ACC112 (cell line): Measurements from ENCODE around the gene CORIN.

Experiments used
- H2AFZ ChIP-seq: fragments of 200-600 bp; sonication (generic); one replicate; pipeline ENCODE4 v1.6.0; 2017; ENCODE audit warnings: antibody characterized with exemption, low read length; ENCODE audit not compliant: unreplicated experiment
- H3K27ac ChIP-seq: fragments of 200-600 bp; sonication (generic); 2 replicates; pipeline ENCODE4 v1.5.1; 2014; ENCODE audit warnings: low read depth, mild to moderate bottlenecking, antibody characterized with exemption, low read length, moderate library complexity
- H3K27me3 ChIP-seq: fragments of 200-600 bp; sonication (generic); 2 replicates; pipeline ENCODE4 v1.6.1; 2014; ENCODE audit warnings: mild to moderate bottlenecking, antibody characterized with exemption, low read length, moderate library complexity, mixed read lengths; ENCODE audit not compliant: insufficient read depth
- H3K36me3 ChIP-seq: fragments of 200-600 bp; sonication (generic); 2 replicates; pipeline ENCODE4 v1.6.1; 2016; ENCODE audit warnings: mild to moderate bottlenecking, antibody characterized with exemption, low read length, moderate library complexity, mixed read lengths; ENCODE audit not compliant: insufficient read depth
- H3K4me1 ChIP-seq: fragments of 200-600 bp; sonication (generic); one replicate; pipeline ENCODE4 v1.6.1; 2016; ENCODE audit warnings: low read length, mixed read lengths; ENCODE audit not compliant: insufficient read depth, unreplicated experiment, control insufficient read depth
- H3K4me3 ChIP-seq: fragments of 200-600 bp; sonication (generic); 2 replicates; pipeline ENCODE4 v1.5.1; 2014; ENCODE audit warnings: mild to moderate bottlenecking, low read depth, low read length
- H3K79me2 ChIP-seq: fragments of 200-600 bp; sonication (generic); one replicate; pipeline ENCODE4 v1.6.0; 2016; ENCODE audit warnings: low read length; ENCODE audit not compliant: control insufficient read depth, unreplicated experiment, insufficient read depth

CORIN gene

DNA sequence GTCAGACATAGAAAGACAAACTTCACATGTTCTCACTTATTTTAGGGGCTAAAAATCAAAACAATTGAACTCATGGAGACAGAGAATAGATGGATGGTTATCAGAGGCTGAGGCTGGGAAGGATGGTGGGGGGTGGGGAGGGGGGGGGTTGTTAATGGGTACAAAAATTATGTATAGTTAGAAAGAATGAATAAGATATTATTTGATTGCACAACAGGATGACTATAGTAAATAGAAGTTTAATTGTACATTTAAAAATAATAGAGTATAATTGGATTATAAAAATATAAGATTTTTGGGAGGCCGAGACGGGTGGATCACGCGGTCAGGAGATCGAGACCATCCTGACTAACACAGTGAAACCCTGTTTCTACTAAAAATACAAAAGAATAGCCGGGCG is 33.3 kb downstream of the CORIN start:
- Histone ChIP-seq H3K27me3 (no peaks in the 10 kb centered on the region), H3K4me3 (no peak overlapping the region), H2AFZ (no peak overlapping the region), H3K79me2 (no peaks in the 10 kb centered on the region), H3K36me3 (no peaks in the 10 kb centered on the region), H3K27ac (no peak overlapping the region), H3K4me1 (no peaks in the 10 kb centered on the region)

DNA sequence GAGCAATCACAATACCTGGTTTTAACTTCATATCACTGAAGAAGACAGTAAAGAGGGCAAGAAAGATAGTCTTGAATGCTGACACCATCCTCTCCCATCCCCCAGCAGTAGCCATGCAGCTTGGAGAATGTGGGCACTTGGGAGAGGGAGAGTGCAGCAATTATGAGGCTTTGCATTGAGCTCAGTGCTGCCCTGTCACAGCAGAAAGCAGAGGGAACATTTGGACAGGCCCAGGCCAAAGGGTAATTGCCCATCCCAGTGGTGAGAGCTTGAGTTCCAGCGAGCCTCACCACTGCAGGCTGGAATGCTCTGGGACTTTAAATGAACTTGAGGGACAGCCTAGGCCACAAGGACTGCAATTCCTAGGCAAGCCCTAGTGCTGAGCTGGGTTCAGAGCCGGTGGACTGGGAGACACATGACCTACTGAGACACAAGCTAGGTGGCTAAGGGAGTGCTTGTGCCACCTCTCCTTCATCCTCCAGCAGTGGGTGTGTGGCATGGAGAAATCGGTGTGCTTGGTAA is 36.3 kb downstream of the CORIN start:
- no peak overlapping the region for H3K4me3 ChIP-seq
- H3K36me3 ChIP-seq = no peaks in the 10 kb centered on the region
- no peak overlapping the region for H2AFZ ChIP-seq
- H3K27ac ChIP-seq = no peak overlapping the region
- no peaks in the 10 kb centered on the region for H3K27me3 ChIP-seq
- no peaks in the 10 kb centered on the region for H3K4me1 ChIP-seq
- no peaks in the 10 kb centered on the region for H3K79me2 ChIP-seq

DNA sequence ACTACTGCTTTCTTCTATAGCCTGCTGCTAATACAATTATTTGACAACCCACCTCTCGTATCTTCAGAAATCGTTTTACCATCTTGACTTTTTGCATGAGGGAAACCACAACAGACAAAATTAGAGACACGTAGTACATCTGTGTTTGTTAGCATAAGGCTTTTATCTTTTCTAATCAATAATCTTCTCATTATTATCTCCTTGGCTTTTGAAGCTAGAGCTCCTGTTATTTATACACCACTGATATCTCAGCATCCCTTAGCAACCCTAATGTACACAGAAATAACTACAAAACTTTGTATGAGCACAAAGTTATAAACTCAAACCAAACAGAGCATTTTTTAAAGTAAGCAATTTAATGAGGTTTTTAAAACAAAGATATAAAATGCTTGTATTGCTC is 39.7 kb downstream of the CORIN start:
- H3K4me1 ChIP-seq = no peaks in the 10 kb centered on the region
- peaks cover 6% of the 10 kb centered on the region; the same call in 1 of the 2 replicates for H3K27me3 ChIP-seq

DNA sequence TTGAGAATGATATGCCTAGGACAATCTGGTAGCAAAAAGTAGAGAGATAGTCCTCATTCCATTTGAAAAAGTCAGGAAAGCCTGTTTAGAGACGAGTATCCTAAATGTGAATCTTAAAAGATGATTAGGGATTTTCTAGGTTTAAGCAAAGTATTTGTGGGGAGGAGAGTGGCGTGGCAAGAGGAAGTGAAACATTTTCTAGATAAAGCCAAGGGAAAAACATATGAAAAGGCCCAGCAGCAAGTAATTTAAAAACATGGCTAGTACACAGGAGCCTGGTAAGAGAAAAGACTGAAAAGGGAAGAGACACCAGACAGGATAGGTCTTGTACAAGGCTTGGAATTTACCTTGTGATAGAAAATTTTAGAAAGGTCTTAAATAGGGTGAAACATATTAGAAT is 45.9 kb downstream of the CORIN start:
- H3K27ac ChIP-seq = no peak overlapping the region
- no peaks in the 10 kb centered on the region for H3K36me3 ChIP-seq
- peaks cover 6% of the 10 kb centered on the region; the same call in 1 of the 2 replicates for H3K27me3 ChIP-seq
- no peak overlapping the region for H3K4me3 ChIP-seq
- no peak overlapping the region for H2AFZ ChIP-seq
- H3K4me1 ChIP-seq = no peaks in the 10 kb centered on the region
- no peaks in the 10 kb centered on the region for H3K79me2 ChIP-seq

More for the DNA sequence above, 39.7 kb downstream of the CORIN start:
- Histone ChIP-seq H2AFZ (no peak overlapping the region), H3K4me3 (no peak overlapping the region), H3K36me3 (no peaks in the 10 kb centered on the region), H3K79me2 (no peaks in the 10 kb centered on the region), H3K27ac (no peak overlapping the region)

DNA sequence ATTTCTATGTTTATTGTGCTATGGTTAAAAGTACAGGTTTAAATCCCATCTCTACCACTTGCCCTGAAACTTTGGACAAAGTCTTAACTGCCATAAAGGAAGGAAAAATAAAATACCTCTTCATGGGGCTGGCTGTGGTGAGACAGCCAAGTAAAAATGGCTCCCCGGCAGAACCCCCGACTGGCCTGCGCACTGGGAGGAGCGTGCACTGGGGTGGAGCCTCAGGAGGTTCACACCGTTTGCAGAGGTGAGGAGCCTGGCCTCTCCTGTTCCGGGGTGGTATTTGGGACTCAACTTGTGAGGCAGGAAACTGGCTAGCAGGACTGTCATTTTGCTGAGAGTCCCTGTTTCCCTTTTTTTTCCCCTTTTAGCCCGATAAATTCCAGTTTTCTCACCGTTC is 47.8 kb downstream of the CORIN start:
- Histone ChIP-seq H3K27me3 (peaks cover 6% of the 10 kb centered on the region; the same call in 1 of the 2 replicates), H2AFZ (no peak overlapping the region), H3K27ac (no peak overlapping the region), H3K36me3 (no peaks in the 10 kb centered on the region), H3K4me1 (no peaks in the 10 kb centered on the region), H3K79me2 (no peaks in the 10 kb centered on the region), H3K4me3 (no peak overlapping the region)

DNA sequence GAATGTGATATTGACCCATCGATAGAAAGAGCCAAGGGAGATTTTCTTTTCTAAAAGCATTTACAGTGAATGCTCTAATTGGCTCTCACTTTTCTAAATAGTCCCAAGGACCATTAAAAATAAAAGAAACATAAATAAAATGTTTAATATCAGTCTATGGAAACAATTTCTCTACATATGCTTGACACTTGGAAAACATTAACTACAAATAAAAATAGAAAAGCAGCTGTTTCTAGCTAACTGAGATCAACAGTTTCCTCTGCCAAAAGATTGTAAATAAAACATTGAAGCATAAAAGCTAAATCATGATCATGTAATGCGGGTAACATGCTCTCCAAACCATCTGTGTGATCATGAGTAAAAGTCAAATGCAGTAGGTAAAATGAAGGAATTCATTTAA is 49.7 kb downstream of the CORIN start:
- no peak overlapping the region for H3K27ac ChIP-seq
- H3K4me1 ChIP-seq = no peaks in the 10 kb centered on the region
- no peak overlapping the region for H2AFZ ChIP-seq
- H3K27me3 ChIP-seq = no peaks in the 10 kb centered on the region
- no peaks in the 10 kb centered on the region for H3K36me3 ChIP-seq
- no peaks in the 10 kb centered on the region for H3K79me2 ChIP-seq
- no peak overlapping the region for H3K4me3 ChIP-seq

DNA sequence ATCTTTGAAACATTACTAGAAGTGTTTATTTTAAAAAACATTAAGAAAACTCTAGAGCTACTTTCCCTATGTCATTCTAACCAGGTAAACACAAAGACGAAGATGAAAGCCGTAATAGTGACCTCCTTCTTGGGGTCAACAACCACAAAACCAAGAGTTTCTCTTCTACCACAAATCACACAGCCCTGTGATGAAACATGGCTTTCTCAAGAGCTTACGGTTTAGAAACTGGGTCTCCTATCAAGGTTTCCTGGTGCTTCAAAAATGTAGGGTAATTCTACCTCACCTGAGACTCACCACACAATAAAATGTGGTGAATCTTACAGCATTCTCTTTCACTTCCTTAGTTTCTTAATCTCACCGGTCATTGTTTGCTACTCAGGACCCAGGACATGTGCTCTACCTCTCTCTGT is 50.9 kb downstream of the CORIN start:
- no peaks in the 10 kb centered on the region for H3K79me2 ChIP-seq
- H3K4me1 ChIP-seq = no peaks in the 10 kb centered on the region
- no peaks in the 10 kb centered on the region for H3K27me3 ChIP-seq
- no peak overlapping the region for H3K27ac ChIP-seq
- no peaks in the 10 kb centered on the region for H3K36me3 ChIP-seq
- no peak overlapping the region for H2AFZ ChIP-seq
- H3K4me3 ChIP-seq = no peak overlapping the region

DNA sequence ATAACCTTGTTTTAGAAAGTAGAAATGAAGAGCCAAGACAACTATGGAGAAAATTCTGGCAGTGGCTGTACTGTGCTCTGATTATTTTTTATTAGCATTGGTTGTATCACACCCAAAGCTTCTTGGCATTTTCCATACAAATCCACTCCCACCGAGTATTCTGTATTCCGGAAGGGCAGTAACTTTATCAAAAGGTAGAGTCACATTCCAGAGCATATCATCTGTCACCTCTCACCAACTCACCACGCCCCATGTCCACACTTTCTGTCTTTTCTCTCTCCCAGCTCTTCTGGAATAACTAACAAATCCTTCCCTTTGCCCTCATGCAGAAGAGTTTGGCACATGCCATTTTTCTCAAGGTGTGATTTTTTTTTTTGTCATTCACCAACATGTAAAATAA is 52.7 kb downstream of the CORIN start:
- no peak overlapping the region for H3K27ac ChIP-seq
- H3K4me1 ChIP-seq = no peaks in the 10 kb centered on the region
- H3K27me3 ChIP-seq = no peaks in the 10 kb centered on the region
- no peaks in the 10 kb centered on the region for H3K79me2 ChIP-seq
- no peak overlapping the region for H2AFZ ChIP-seq
- no peak overlapping the region for H3K4me3 ChIP-seq
- H3K36me3 ChIP-seq = no peaks in the 10 kb centered on the region

- Histone ChIP-seq H3K79me2 (no peaks in the 10 kb centered on the region), H3K4me1 (no peaks in the 10 kb centered on the region), H3K27me3 (no peaks in the 10 kb centered on the region), H3K4me3 (no peak overlapping the region), H3K27ac (no peak overlapping the region), H3K36me3 (no peaks in the 10 kb centered on the region), H2AFZ (no peak overlapping the region)
Observed at GRCh38 chr4:47784222-47784621, 53.6 kb downstream of the CORIN start.

GRCh38 chr4:47776353-47776752 is 61.5 kb downstream of the CORIN start:
- no peaks in the 10 kb centered on the region for H3K36me3 ChIP-seq
- peaks cover 6% of the 10 kb centered on the region; the same call in 1 of the 2 replicates for H3K27me3 ChIP-seq
- H3K79me2 ChIP-seq = no peaks in the 10 kb centered on the region
- H3K4me3 ChIP-seq = no peak overlapping the region
- H3K4me1 ChIP-seq = no peaks in the 10 kb centered on the region
- no peak overlapping the region for H2AFZ ChIP-seq
- H3K27ac ChIP-seq = no peak overlapping the region

GRCh38 chr4:47774079-47774478 is 63.8 kb downstream of the CORIN start:
- no peak overlapping the region for H2AFZ ChIP-seq
- no peak overlapping the region for H3K4me3 ChIP-seq

More at GRCh38 chr4:47774079-47774478, 63.8 kb downstream of the CORIN start:
- H3K36me3 ChIP-seq = no peaks in the 10 kb centered on the region
- H3K27me3 ChIP-seq = peaks cover 6% of the 10 kb centered on the region; the same call in 1 of the 2 replicates
- no peaks in the 10 kb centered on the region for H3K79me2 ChIP-seq
- H3K27ac ChIP-seq = no peak overlapping the region
- H3K4me1 ChIP-seq = no peaks in the 10 kb centered on the region
